Measurements from ENCODE around the gene RASAL3. TPM values are rescaled to one million over a fixed set of nuclear protein-coding genes. Genes with fewer than 3 reads are reported as not detected.

The RASAL3 gene
- total RNA-seq, 1 donor from 2014 or later = 0.14 TPM

- H3K27me3 Mint-ChIP-seq (ENCODE audit: low read depth, unreplicated experiment) = peaks cover 48% of the 10 kb centered on the region
- Histone ChIP-seq H3K4me1 (ENCODE audit: insufficient read depth, low read length) (peaks cover 6% of the 10 kb centered on the region), H3K9me3 (ENCODE audit: insufficient read depth, low read depth, low read length) (no peaks in the 10 kb centered on the region), H3K4me3 (ENCODE audit: insufficient read depth, low read depth, low read length) (no peak overlapping the region), H3K79me2 (ENCODE audit: insufficient read depth, low read length) (no peaks in the 10 kb centered on the region), H3K27ac (ENCODE audit: low read depth, low read length) (no peak overlapping the region), H3K27me3 (ENCODE audit: insufficient read depth, low read length) (peaks cover 17% of the 10 kb centered on the region), H3K36me3 (ENCODE audit: insufficient read depth, low read length) (no peaks in the 10 kb centered on the region), H3K9ac (ENCODE audit: low read length) (no peak overlapping the region), H3K4me2 (ENCODE audit: low read length) (no peak overlapping the region), H4K20me1 (ENCODE audit: insufficient read depth, low read length) (no peaks in the 10 kb centered on the region), H2AFZ (ENCODE audit: low read depth, low read length) (no peak overlapping the region)
- H3K9me3 Mint-ChIP-seq (ENCODE audit: unreplicated experiment) = peaks cover 5% of the 10 kb centered on the region
- H3K27ac Mint-ChIP-seq (ENCODE audit: unreplicated experiment) = peak overlapping the region; percentile 6
- no peak overlapping the region for H3K4me3 Mint-ChIP-seq (ENCODE audit: unreplicated experiment)
- no peaks in the 10 kb centered on the region for H3K4me1 Mint-ChIP-seq (ENCODE audit: low read depth, unreplicated experiment)
- DNase-seq (ENCODE audit: low read depth) = no peak
- no peak for FAIRE-seq
- TF ChIP-seq EZH2 (IDR thresholded peaks at IDR 0.05; ENCODE audit: insufficient read depth, low read length) (no peak), CTCF (IDR thresholded peaks at IDR 0.05; ENCODE audit: insufficient read depth, low read depth, low read length) (peak; percentile 17)
- H3K36me3 Mint-ChIP-seq (ENCODE audit: low read depth, unreplicated experiment) = peaks cover 2% of the 10 kb centered on the region
Observed at GRCh38 chr19:15453906-15454860, 10.2 kb downstream of the RASAL3 start.

- peaks cover 3% of the 10 kb centered on the region for H3K36me3 Mint-ChIP-seq (ENCODE audit: low read depth, unreplicated experiment)
- Histone ChIP-seq H2AFZ (ENCODE audit: low read depth, low read length) (peak overlapping the region; percentile 89), H3K9me3 (ENCODE audit: insufficient read depth, low read depth, low read length) (no peaks in the 10 kb centered on the region), H4K20me1 (ENCODE audit: insufficient read depth, low read length) (no peaks in the 10 kb centered on the region), H3K4me1 (ENCODE audit: insufficient read depth, low read length) (peaks cover 6% of the 10 kb centered on the region), H3K79me2 (ENCODE audit: insufficient read depth, low read length) (no peaks in the 10 kb centered on the region), H3K9ac (ENCODE audit: low read length) (peak overlapping the region; percentile 27), H3K4me3 (ENCODE audit: insufficient read depth, low read depth, low read length) (peak overlapping the region; percentile 24), H3K36me3 (ENCODE audit: insufficient read depth, low read length) (no peaks in the 10 kb centered on the region), H3K27me3 (ENCODE audit: insufficient read depth, low read length) (peaks cover 17% of the 10 kb centered on the region), H3K27ac (ENCODE audit: low read depth, low read length) (no peak overlapping the region), H3K4me2 (ENCODE audit: low read length) (peak overlapping the region; percentile 85)
- peaks cover 5% of the 10 kb centered on the region for H3K9me3 Mint-ChIP-seq (ENCODE audit: unreplicated experiment)
- no peak overlapping the region for H3K27ac Mint-ChIP-seq (ENCODE audit: unreplicated experiment)
- no peak overlapping the region for H3K4me3 Mint-ChIP-seq (ENCODE audit: unreplicated experiment)
- DNase-seq (ENCODE audit: low read depth) (no peak), FAIRE-seq (no peak)
- TF ChIP-seq EZH2 (IDR thresholded peaks at IDR 0.05; ENCODE audit: insufficient read depth, low read length) (no peak), CTCF (IDR thresholded peaks at IDR 0.05; ENCODE audit: insufficient read depth, low read depth, low read length) (no peak)
- H3K27me3 Mint-ChIP-seq (ENCODE audit: low read depth, unreplicated experiment) = peaks cover 46% of the 10 kb centered on the region
- H3K4me1 Mint-ChIP-seq (ENCODE audit: low read depth, unreplicated experiment) = no peaks in the 10 kb centered on the region
Observed at GRCh38 chr19:15453091-15453578, 11.2 kb downstream of the RASAL3 start.
